Nephron progenitor cell (in vitro differentiated cells): ENCODE data around the gene AAR2.
A peak's percentile ranks its signal among the peaks of the same experiment; 100 is the strongest.

Experiments
- DNase-seq: peaks from one replicate; pipeline ENCODE4 v3.0.0; 2021
- H3K27ac Mint-ChIP-seq: 2 replicates; pipeline ENCODE4 v1.8.0; 2021; ENCODE audit warnings: mild to moderate bottlenecking, moderate library complexity, mixed read lengths
- H3K27me3 Mint-ChIP-seq: 2 replicates; pipeline ENCODE4 v1.8.0; 2021; ENCODE audit warnings: mild to moderate bottlenecking, low read depth, mixed read lengths; ENCODE audit not compliant: poor library complexity
- H3K36me3 Mint-ChIP-seq: 2 replicates; pipeline ENCODE4 v1.8.0; 2021; ENCODE audit warnings: low read depth, mixed read lengths
- H3K4me1 Mint-ChIP-seq: 2 replicates; pipeline ENCODE4 v1.8.0; 2021; ENCODE audit warnings: mixed read lengths
- H3K4me3 Mint-ChIP-seq: 2 replicates; pipeline ENCODE4 v1.8.0; 2021; ENCODE audit warnings: mild to moderate bottlenecking, moderate library complexity, mixed read lengths
- H3K9me3 Mint-ChIP-seq: 2 replicates; pipeline ENCODE4 v1.8.0; 2021; ENCODE audit warnings: mild to moderate bottlenecking, moderate library complexity, mixed read lengths
- TF ChIP-seq, protein P1 (sequence below): fragments of 200-600 bp; sonication (generic); IDR thresholded peaks from 2 replicates; pipeline ENCODE4 v1.5.0; 2021; ENCODE audit warnings: antibody characterized with exemption

The AAR2 gene, protein sequence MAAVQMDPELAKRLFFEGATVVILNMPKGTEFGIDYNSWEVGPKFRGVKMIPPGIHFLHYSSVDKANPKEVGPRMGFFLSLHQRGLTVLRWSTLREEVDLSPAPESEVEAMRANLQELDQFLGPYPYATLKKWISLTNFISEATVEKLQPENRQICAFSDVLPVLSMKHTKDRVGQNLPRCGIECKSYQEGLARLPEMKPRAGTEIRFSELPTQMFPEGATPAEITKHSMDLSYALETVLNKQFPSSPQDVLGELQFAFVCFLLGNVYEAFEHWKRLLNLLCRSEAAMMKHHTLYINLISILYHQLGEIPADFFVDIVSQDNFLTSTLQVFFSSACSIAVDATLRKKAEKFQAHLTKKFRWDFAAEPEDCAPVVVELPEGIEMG

GRCh38 chr20:36235892-36236785, at the start of gene AAR2:
Gene AAR2 (plus strand): TSS chr20:36236478. CDS start chr20:36239869, 3,391 bp downstream.
- TF ChIP-seq, protein P1, sequence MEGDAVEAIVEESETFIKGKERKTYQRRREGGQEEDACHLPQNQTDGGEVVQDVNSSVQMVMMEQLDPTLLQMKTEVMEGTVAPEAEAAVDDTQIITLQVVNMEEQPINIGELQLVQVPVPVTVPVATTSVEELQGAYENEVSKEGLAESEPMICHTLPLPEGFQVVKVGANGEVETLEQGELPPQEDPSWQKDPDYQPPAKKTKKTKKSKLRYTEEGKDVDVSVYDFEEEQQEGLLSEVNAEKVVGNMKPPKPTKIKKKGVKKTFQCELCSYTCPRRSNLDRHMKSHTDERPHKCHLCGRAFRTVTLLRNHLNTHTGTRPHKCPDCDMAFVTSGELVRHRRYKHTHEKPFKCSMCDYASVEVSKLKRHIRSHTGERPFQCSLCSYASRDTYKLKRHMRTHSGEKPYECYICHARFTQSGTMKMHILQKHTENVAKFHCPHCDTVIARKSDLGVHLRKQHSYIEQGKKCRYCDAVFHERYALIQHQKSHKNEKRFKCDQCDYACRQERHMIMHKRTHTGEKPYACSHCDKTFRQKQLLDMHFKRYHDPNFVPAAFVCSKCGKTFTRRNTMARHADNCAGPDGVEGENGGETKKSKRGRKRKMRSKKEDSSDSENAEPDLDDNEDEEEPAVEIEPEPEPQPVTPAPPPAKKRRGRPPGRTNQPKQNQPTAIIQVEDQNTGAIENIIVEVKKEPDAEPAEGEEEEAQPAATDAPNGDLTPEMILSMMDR, result no peak
- Mint-ChIP-seq H3K27ac (peak within 1 kb of the TSS; percentile 98), H3K4me1 (peaks cover 29% of the 10 kb centered on the region), H3K27me3 (peaks cover 19% of the 10 kb centered on the region), H3K4me3 (peak within 1 kb of the TSS; percentile 85), H3K36me3 (peaks cover 16% of the 10 kb centered on the region), H3K9me3 (no peaks in the 10 kb centered on the region)
- DNase-seq, result peak; percentile 76

DNA sequence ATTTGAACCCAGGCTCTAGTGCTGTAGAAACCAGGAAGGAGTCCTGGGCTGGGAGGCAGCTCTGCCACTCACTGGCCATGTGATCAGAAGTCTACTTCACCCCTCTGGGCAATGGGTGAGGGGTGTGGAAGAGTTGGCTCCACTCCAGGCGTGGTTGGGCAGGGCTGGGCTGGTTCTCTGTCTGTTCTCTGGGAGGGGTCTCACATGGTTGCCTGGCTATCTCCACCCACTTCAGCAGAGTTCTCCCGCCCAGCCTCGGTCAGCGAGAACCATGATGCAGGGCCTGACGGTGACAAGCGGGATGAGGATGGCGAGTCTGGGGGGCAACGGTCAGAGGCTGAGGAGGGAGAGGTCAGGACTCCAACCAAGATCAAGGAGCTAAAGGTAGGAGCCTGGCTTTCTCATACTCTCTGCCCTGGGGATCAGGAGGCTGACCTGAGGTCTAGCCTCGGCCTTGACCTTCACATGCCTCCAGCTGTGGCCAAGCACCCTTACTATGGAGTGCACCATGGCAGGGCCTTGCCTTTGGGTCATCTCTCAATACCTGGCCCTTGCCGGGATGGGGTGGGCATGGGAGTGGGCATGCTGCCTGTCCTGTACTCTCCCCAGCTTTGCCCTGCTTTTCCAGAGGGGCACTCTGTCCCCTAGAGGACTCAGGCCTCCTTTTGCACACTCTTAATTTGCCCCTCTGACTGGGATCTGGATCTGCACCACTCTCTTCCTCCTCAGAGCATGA, 42.1 kb upstream of the AAR2 start:
- H3K4me1 Mint-ChIP-seq, result no peaks in the 10 kb centered on the region
- DNase-seq, result no peak
- H3K9me3 Mint-ChIP-seq, result no peaks in the 10 kb centered on the region
- TF ChIP-seq, protein P1, result no peak
- H3K4me3 Mint-ChIP-seq, result no peak overlapping the region
- H3K27ac Mint-ChIP-seq, result no peak overlapping the region
- peaks cover 3% of the 10 kb centered on the region for H3K27me3 Mint-ChIP-seq
- peaks cover 6% of the 10 kb centered on the region for H3K36me3 Mint-ChIP-seq

DNA sequence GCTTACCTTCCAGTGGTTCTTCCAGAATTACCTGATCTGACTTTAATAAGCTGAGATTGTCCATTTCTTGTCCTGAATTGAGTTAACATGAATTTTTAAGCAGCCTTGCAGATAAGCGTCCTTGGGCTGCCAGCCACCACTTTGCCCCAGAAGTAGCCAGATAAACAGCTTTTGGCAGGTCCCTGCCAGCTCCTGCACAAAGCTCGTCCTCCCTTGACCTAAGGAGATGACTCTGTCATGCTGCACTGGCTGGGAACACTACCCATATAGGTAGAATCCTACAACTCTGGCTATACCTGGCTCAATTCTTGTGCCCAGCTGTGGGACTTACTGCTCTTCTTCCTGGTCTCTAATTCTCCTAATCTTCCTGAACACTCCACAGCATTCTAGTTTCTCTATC, 39.6 kb upstream of the AAR2 start:
- TF ChIP-seq, protein P1, result no peak
- Mint-ChIP-seq H3K27me3 (peaks cover 3% of the 10 kb centered on the region), H3K4me1 (no peaks in the 10 kb centered on the region)

DNA sequence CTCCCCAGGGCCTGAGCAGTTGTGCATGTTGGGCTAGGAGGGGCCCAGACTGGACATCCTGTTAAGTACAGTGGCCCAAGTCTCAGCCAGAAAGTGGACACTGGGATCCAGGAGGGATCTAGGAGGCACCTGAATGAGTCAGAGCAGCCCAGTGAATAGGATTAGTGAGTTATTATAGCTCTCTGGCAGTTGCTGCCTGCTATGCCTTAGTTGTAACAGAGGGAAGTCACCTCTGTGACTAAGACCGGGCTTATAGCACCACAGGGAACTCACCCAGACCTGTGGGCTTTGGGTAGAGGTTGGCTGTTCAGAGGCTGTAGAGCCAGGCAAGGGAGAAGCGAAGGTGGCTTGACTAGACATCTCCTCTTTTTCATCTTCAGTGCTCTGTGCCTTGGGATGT, 39.0 kb upstream of the AAR2 start:
- DNase-seq, result no peak
- H3K36me3 Mint-ChIP-seq, result no peaks in the 10 kb centered on the region
- TF ChIP-seq, protein P1, result no peak
- H3K27ac Mint-ChIP-seq, result no peak overlapping the region
- H3K27me3 Mint-ChIP-seq, result peaks cover 2% of the 10 kb centered on the region
- no peaks in the 10 kb centered on the region for H3K4me1 Mint-ChIP-seq
- no peaks in the 10 kb centered on the region for H3K9me3 Mint-ChIP-seq
- no peak overlapping the region for H3K4me3 Mint-ChIP-seq

More for the DNA sequence above, 39.6 kb upstream of the AAR2 start:
- Mint-ChIP-seq H3K27ac (no peak overlapping the region), H3K36me3 (no peaks in the 10 kb centered on the region), H3K4me3 (no peak overlapping the region), H3K9me3 (no peaks in the 10 kb centered on the region)
- no peak for DNase-seq

GRCh38 chr20:36199345-36200257, 36.7 kb upstream of the AAR2 start:
- TF ChIP-seq, protein P1, result peak; percentile 90
- no peaks in the 10 kb centered on the region for H3K27me3 Mint-ChIP-seq
- peak; percentile 91 for DNase-seq
- no peaks in the 10 kb centered on the region for H3K36me3 Mint-ChIP-seq
- H3K4me3 Mint-ChIP-seq, result no peak overlapping the region
- no peaks in the 10 kb centered on the region for H3K9me3 Mint-ChIP-seq
- H3K27ac Mint-ChIP-seq, result no peak overlapping the region
- H3K4me1 Mint-ChIP-seq, result no peaks in the 10 kb centered on the region
